Pons (tissue), 1 donor: Measurements from ENCODE around the gene PAX5.

ENCODE experiments used
- DNase-seq: peaks from one replicate; pipeline ENCODE4 v3.0.0-alpha.2; 2016; ENCODE audit warnings: low spot score

Gene PAX5

DNA sequence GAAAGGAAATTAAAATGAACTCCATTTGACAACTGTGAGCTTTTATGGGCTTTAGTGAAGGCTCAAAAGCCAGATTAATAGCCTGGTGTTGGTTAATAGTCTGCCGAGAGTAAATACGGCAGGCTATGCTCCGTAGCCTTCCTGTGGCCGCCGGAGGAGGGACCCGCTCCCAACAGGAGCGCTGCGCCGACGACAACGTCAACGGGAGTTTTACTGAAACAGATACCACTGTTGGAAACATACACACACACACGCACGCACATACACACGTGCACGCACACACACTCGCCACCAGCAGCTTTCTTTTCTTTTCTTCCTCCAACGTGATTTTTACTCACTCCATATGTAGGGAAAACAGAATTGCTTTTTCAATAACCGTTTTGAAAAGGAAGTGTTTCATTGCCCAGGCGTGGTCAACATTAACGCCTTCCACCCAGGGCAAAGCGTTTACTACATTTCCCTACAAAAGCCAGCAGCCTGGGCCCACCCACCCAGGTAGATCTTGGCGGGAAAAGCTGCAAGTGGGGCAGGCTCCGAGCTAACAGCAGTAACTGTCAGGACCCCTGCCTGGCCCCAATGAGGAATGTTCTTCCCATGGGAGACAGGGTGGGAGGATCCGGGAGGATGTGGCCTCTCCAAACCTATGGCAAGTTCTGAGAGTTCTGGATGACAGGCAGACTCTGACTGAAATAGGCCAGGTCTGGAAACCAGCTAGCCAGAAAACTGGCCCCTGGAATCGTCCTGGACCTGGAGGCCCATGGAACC is 72.3 kb downstream of the PAX5 start:
- no peak for DNase-seq

DNA sequence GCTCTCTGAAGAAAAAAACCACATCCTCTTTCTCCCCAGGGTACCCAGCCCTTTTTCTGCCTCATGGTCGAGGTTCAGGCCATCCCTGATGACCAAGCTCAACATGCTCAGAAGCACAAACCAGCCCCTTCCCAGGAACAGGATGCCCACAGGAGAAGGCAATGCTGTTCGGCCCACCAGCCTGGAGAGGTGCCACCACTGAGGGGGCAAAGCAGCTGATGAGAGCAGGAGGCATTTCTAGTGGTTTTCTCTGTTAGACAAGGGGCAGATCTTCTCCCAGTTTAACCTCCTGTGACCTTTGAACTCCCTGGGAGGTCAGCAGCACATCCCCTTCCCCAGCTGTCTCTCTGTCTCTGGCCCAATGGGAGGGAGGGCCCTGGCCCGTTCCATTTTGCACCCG is 73.0 kb downstream of the PAX5 start:
- no peak for DNase-seq

DNA sequence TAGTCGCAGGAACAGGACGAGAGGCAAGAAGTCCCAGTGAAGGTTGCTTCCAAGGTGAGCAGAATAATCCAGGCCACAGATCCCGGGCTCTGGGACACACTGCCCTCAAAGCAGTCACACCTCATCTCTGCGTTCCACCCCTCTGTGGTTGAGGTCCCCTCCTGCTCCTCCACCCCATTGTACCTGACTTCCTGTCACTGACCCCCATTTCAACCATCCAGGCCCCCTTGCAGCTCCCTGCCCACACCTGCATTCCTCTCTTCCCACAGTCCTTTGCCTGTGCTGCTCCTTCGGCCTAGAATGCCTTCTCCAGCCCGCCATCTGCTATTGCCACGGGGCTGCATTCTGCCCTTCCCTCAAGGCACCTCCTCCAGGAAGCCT is 73.5 kb downstream of the PAX5 start:
- no peak for DNase-seq

DNA sequence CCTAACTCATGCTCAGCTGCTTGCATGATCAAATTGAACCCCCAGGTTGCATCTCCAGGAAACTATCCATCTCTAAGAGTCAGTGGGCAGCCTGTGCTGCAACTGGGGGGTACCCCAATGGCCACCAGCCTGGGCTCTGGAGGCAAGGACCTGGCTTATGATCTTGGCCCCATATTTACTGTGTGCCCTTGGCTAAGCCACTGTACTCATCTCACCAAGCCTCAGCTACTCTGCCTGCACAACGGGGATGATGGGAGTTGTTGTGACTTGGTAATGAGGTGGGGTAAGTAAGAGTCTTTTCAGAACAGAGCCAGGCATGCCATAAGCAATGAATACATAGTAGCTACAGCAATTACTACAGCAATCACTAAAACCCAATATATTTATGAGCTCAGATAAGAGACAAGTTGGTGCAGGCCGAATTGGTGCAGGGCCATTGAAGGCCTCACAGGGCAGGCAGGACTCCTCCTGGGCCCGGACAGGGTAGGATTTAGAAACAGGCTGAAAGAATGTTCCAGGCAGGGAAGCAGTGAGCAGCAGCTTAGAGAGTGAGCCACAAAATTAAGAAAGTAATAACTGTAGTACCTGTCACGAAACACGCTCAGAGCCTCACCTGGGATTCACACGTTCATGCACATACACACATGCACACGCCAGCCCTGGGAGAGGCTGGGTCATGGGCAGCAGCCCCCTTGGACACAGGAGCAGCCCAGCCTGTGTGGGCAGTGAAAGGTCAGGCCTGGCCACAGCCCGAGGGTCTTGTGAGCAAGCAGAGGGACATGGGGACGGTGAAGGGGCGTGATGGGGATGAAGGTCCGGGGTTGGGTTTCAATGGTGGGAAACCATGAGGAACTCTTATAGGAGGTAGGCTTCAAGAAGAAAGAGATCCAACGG is 74.1 kb downstream of the PAX5 start:
- DNase-seq: no peak

DNA sequence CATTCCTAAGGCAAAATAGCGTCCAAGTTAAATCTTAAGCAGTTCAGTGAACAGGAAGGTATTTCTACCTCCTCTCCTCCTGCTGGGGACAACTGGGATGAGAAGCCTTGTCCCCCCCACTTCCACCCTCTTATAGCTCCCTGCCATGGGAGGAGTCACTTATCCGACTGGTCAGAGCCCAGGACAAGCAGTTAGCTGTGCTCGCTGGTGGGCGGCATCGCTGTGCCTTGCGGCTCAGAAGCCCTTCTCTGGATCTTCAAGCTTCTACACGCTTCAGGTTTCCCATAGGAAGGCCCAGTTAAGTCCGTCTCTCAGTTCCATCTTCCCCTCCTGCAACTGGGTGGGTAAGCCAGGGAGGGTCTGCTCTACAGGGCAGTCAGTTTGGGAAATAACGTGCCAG is 77.2 kb downstream of the PAX5 start:
- no peak for DNase-seq

DNA sequence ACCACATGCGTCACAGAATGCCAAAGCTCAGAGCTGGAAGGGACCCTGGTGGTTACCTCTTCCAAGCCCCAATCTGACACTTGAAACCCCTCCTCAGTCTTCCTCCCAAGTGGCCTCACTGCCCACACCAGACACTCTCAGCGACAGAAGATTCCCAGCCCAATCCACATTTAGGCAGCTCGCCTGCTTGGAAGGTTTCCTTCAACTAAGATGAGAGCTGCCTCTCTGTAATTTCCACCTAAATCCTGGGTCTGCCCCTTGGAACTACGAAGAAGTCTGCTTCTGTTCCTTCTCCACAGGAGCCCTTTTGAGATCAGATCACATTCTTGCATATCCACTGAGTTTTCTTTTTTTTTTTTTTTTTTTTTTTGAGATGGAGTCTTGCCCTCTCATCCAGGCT is 83.7 kb downstream of the PAX5 start:
- DNase-seq: no peak

DNA sequence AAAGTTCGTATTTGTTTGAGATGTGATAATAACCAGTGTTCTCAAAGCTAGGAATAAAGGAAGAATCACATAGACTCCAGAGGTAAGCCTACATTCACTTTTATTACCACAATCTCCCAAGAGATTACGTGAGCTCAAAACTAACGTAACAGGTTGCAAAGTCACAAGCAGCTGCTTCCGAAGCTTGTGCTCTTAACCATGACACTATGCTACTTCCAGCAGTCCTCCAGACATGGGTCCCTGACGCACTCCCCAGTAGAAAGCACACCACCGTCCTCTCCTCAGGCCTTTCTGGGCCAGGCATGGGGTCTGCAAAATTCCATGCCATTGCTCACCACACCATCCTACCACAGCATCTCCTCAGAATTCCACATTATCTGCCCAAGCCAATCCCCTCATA is 84.6 kb downstream of the PAX5 start:
- DNase-seq: no peak

DNA sequence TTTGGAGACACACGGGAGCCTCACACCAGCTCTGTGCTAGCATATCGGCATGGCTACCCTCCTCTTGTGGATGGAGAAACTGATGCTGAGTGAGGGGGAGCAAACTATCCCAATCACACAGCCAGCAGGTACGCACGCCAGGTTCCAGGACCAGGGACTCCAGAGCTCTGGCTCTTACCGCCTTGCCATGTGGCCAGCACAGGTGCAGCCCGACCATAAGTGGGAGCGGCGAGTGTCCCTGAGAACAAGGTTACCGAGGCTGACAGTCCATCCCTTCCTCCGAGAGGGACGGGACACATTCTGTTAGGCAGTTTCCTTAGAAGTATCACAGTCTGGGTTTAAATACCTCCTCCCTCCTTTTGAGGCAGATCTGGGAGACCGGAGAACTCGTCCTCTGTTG is 86.0 kb downstream of the PAX5 start:
- DNase-seq: no peak

DNA sequence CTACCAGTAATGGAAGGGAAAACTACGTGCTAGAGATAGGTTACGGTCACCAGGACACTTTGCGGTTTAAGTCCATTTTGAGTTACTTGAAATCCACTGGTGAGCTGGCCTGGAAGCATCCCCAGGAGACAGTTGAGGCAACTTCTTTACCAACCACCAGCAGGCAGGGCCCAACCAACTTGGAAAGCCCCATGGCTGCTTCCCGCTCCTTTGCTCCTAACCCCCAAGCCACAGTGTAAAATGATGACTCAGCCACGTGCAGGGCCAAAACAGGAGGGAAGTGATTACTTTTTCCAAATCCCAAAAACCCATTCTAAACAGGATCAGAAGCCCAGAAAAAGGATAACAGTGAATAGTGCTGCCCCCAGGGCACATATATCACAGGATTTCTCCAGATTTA is 87.4 kb downstream of the PAX5 start:
- no peak for DNase-seq

DNA sequence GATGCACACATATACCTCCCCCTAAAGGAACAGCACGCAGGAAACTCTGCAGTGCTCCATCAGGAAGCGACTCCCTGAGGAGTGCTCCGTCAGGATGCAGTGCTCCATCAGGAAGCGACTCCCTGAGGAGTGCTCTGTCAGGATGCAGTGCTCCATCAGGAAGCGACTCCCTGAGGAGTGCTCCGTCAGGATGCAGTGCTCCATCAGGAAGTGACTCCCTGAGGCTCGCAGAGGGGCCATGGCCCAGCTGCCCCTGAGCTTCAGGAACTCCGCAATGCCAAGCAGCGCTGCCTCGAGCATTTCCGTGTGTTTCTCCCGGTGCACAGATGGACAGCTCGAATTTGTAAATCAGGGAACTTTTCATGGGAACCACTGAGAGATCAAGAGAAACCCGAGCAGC is 88.1 kb downstream of the PAX5 start:
- DNase-seq: no peak

DNA sequence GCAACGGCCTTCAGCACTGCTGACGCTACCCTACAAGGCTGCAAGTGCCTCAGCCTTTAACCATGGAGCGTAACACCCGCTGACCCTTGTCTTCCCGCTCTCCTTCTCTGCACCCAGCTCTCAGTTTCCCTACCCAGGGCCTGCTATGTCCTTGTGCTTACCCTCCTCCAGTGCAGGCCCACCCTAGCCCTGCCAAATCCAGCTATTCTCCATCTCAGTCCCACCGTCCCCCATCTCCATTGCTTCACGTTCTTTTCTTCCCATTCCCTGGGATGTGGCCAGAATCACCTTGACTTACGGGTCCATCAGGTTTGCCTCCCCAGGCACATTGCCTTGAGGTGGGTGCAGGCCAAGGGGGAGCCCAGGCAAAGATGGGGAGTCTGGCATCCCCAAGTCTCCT is 91.2 kb downstream of the PAX5 start:
- DNase-seq: no peak

DNA sequence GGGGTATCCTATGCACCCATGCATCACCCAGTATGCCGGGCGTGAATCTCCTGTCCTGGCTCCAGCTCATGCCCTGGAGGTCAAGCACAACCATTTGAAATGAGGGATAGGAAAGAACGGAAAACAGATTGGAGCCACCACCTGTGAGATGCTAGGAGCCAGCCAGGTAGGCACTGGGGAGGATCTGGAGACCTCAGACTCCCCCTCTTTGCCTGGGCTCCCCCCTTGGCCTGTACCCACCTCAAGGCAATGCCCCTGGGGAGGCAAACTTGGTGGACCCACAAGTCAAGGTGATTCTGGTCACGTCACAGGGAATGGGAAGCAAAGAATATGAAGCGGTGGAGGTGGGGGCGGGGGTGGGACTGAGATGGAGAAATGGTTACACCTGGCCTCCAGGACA is 92.6 kb downstream of the PAX5 start:
- DNase-seq: no peak

DNA sequence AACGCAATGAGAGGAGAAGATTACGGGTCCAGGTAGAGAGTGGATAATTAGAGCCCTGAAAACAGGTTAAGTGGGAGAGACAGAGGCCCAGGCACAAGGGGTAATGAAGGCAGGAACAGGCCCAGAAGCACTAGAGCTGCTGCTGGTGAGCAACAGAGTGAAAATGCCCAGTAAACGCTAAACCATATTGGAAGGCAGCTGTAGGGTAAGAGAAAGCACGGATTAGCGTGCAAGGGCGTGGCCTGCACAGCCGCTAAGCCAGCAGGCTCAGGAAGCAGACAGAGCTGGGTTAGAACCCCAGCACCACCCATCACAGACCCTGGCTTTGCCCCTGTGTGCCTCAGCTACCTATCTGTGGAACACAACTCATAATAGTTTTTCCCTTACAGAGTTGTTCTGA is 93.2 kb downstream of the PAX5 start:
- no peak for DNase-seq

DNA sequence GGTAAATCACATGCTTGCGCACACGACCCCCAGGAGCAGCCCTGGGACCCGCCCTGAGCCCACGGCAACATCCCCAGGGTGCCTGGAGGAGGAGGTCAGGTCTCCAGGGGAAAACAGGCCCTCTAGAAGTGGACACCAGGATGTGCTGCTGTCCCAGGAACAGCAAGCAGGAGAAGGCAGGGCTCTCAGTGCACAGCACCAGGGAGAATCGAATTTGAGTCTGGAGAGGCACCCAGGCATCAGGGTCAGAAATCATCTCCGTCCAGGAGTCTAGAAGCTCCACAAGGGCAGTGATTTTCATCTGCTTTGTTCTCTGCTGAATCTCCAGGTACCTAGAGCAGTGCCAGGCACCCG is 93.6 kb downstream of the PAX5 start:
- no peak for DNase-seq

DNA sequence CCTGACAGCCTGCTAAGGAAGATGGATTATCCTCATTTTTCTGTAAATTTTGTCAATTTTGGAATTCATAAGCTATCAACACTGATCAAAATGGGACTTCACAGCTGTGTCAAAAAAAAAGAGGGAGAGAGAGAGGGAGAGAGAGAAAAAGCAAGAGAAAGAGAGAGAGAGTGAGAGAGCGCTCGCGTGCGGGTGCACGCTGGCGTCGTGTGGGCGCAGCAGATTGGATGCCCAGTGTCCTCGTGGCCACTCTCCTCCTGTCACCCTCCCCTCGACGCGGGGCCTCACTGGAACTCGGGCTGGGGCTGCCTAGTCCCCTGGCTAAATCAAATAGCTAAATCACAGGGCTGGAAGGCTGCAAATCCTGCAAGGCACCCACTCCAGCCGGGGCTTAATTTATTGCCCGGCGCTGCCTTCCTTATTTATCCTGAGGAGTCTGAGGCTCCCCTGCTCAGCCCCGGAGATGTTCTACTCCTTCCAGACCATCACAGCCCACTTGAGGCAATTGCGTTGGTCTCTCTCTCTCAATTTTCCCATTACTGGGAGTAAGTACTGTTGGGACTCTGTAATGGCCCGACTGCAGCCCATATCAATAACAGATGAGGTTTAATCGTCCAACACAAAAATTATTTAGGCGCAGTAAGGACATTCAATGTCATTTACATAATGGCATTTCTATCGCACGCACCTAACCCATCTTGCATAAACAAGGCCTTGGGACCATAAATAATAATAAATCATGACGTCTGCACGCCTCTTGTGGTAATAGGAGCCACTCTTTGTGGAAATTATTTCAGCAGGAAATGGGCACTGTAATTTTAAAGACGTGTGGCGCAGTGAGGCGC is 94.2 kb downstream of the PAX5 start:
- DNase-seq: no peak

DNA sequence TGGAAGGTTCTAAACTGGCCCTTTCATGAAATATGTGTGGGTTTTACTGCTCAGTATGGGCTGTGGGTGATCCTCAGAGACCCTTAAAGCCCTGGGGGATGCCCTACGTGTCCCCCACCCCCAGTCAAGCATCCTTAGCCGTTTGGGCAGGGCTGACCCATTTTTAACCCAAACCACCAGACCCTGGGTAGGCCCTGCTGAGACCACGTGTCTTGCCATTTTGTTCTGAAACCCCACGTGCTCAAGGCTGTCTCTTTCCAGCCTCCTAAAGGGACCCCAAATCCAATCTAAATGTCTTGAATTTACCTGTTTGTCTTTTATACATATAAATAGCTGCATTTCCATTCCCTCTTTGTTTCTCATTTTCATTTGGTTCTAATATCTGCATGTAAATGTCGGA is 94.9 kb downstream of the PAX5 start:
- DNase-seq: no peak

DNA sequence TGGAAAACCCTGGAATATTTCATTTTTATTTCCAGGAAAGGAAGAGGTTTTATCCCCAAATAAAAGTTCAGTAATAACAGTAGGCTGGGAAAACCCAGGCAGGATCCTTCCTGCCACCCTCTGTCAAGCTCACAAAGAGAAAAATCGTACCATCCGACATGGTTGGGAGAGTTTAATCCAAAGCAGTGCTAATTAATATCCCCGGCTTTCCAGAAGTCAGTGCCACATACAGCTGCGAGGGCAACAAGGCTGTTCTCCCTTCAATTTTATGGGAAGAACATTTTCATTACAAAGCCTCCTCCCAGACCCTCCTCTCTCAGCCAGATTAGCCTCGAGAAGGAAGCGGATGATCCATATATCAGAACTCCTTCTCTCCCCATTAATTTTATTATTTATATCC is 95.5 kb downstream of the PAX5 start:
- no peak for DNase-seq

DNA sequence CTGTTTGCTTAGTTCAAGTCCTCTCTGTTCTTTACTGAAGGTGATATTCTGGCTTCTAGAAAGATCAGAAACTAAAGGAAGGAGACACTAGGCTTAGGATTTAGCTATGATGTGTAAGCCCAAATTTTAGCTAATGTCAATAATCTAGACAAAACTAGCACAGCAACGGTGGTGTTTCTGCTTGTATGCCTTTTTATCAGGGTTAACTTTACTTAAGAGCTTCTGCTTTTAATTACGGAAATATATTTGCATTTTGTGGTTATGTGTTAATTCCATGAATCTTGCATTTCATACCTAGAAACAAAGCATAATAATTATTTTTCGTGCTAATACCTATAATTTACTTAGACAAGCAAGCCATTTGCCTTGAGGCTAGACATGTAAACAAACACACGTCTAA is 96.1 kb downstream of the PAX5 start:
- DNase-seq: no peak

DNA sequence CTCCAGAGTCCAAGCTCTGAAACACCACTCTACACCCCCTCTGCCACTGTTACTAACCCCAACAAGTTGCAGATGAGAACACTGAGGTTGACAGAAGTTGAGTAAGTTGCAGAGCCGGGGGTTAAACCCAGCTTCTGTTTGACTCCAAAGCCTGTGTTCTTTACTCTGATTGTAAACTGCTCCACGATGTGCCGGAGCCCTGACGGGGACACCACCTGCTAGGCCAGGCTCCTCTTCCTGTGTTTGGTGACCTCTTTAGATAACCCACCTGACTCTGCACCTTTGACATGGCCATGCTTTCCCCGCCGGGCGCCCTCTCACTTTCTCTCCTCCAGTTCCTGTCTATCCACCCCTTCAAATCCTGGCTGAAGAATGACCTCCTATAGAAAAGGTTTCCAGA is 96.7 kb downstream of the PAX5 start:
- no peak for DNase-seq

DNA sequence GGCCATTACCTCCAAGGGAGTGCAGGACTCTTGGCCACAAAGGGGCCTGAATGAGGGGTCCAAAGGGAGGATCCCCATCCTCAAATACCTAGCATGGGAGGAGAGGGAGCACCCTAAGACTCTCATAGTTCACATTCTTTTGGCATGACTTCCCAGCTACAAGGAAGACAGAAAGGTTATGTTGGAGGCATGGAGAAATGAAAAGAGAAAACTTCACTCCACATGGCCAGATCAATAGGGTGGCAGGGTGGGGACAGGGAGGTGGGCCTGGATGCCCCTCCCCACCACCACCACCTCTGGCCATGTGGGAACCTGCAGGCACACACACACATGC is 97.6 kb downstream of the PAX5 start:
- no peak for DNase-seq

DNA sequence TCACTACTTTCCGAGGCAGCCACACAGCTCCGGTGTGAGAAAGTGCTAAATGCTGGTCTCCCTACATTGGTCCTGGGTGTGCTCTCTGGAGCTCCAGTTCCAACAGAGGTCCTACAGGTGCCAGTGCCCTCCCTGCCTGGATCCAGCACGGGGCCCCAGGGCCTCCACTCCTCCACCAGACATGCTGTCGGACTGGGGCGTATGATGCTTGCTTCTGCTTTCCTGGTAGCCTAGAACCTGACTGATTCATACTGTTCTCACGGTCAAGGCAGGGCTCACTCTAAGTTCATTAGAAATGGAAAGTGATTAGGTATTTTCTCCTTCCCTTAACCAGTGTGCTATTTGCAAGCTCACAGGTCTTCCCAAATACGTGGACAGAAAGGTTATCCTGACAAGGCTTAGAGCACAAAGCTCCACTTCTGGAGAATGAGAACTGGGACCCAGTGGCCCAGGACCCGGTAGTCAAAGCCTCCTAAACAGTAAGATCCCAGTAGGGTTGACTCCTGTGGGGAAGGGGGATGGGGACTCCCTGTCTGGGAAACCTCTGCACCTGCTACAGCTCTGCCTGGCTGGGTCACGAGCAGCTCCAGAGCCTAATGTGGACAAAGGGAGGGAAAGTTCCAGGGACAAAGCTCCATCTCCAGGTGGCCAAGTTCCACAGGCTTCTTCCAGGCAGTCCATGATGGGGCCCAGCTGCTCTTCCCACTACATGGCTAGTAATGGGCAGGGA is 98.1 kb downstream of the PAX5 start:
- no peak for DNase-seq

DNA sequence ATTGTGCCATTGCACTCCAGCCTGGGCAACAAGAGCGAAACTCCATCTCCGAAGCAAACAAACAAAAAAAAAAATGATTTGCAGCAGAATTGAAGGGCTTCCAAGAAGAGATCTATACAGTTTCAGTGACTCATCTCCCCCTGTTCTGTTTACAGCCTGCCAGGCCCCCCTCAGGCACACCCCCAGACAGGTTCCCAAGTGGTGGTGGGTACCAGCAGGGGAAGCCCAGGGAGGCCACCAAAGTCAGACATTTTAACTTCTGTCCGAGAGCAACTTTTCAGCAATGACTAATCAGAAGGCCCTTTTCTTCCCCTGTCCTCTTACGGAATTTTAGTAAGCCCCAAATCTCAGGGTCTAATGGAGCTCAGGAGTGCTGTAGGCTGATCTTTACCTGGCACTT is 98.7 kb downstream of the PAX5 start:
- DNase-seq: no peak
